Fibroblast of lung (primary cell): Measurements from ENCODE around the gene CHURC1.

ENCODE experiments used
- CTCF ChIP-seq, 2 donors: IDR thresholded peaks in 1 of 2; conservative IDR thresholded peaks in 1 of 2; 1 replicate in 1 of 2; 2 replicates in 1 of 2; pipeline ENCODE4 v1.5.1; 2011 to 2012; ENCODE audit warnings: low read length in 2 of 2, control low read depth in 1 of 2, inconsistent platforms in 1 of 2, low read depth in 1 of 2, mild to moderate bottlenecking in 1 of 2
- EZH2 ChIP-seq: IDR thresholded peaks from 2 replicates; pipeline ENCODE4 v1.5.1; 2012; ENCODE audit warnings: low read length, control low read depth, mild to moderate bottlenecking; ENCODE audit errors: missing control alignments

GRCh38 chr14:64944861-64945260 is 30.6 kb downstream of the CHURC1 start:
- no peak for TF ChIP-seq CTCF (conservative IDR thresholded peaks at IDR 0.05 in 1 of 2, IDR thresholded peaks at IDR 0.05 in 1 of 2; ENCODE audit: low read depth in 1 of 2, low read length in 2 of 2)
- no peak for TF ChIP-seq EZH2
